OCI-LY7 (cell line): ENCODE measurements around the gene L3HYPDH. TPM values are rescaled to one million over a fixed set of nuclear protein-coding genes. Genes with fewer than 3 reads are reported as not detected.
A peak's percentile ranks its signal among the peaks of the same experiment; 100 is the strongest.

ENCODE experiments used
- BruUV-seq: library from RNA; stranded (reverse); fragments of 400-500 nt; replicated peaks from 2 replicates; lab custom pipeline; 2021; lab: Mats Ljungman, UMichigan
- CTCF ChIA-PET: fragments of 300-600 bp; sonication (Branson Sonifier 250); formaldehyde crosslinking; loops from one replicate; lab custom pipeline; 2022; ENCODE audit warnings: antibody characterized with exemption; ENCODE audit not compliant: unreplicated experiment; lab: Charles Lee
- POLR2A ChIA-PET: fragments of 300-600 bp; sonication (Branson Sonifier 250); formaldehyde crosslinking; loops from one replicate; lab custom pipeline; 2022; ENCODE audit warnings: antibody characterized with exemption; lab: Charles Lee
- DNase-seq: peaks from one replicate; pipeline ENCODE4 v3.0.0-alpha.2; 2015; ENCODE audit warnings: low spot score
- H2AFZ ChIP-seq: fragments of 200-600 bp; sonication (generic), shearing (Covaris generic); 2 replicates; pipeline ENCODE4 v1.6.1; 2014; ENCODE audit warnings: mild to moderate bottlenecking, antibody characterized with exemption, low read length, moderate library complexity
- H3K27ac ChIP-seq: fragments of 200-600 bp; sonication (generic); 2 replicates; pipeline ENCODE4 v1.5.1; 2014; ENCODE audit warnings: mixed run types, low read depth, mild to moderate bottlenecking, moderate library complexity, low read length, inconsistent platforms; ENCODE audit not compliant: poor library complexity, severe bottlenecking
- H3K36me3 ChIP-seq: fragments of 200-600 bp; sonication (generic); 2 replicates; pipeline ENCODE4 v1.6.1; 2014; ENCODE audit warnings: mild to moderate bottlenecking, antibody characterized with exemption, low read length, moderate library complexity, mixed read lengths; ENCODE audit not compliant: insufficient read depth
- H3K4me1 ChIP-seq: fragments of 200-600 bp; sonication (generic); 2 replicates; pipeline ENCODE4 v1.5.1; 2014; ENCODE audit warnings: mild to moderate bottlenecking, low read length; ENCODE audit not compliant: insufficient read depth, poor library complexity, severe bottlenecking
- H3K4me2 ChIP-seq: fragments of 200-600 bp; sonication (generic); 2 replicates; pipeline ENCODE4 v1.6.1; 2014; ENCODE audit warnings: mild to moderate bottlenecking, low read length
- H3K4me3 ChIP-seq: fragments of 200-600 bp; sonication (generic); 2 replicates; pipeline ENCODE4 v1.5.1; 2014; ENCODE audit warnings: mild to moderate bottlenecking, low read depth, low read length; ENCODE audit not compliant: poor library complexity, severe bottlenecking
- H3K79me2 ChIP-seq: fragments of 200-600 bp; sonication (generic); 2 replicates; pipeline ENCODE4 v1.6.1; 2016; ENCODE audit warnings: low read depth, mild to moderate bottlenecking, low read length, moderate library complexity, mixed read lengths; ENCODE audit not compliant: insufficient read depth
- H3K9me2 ChIP-seq: fragments of 200-600 bp; sonication (generic); 2 replicates; pipeline ENCODE4 v1.6.1; 2016; ENCODE audit warnings: mild to moderate bottlenecking, low read length, mixed read lengths; ENCODE audit not compliant: insufficient read depth
- H3K9me3 ChIP-seq: fragments of 200-600 bp; sonication (generic); 2 replicates; pipeline ENCODE4 v1.6.1; 2014; ENCODE audit warnings: mild to moderate bottlenecking, mixed run types, low read length, mixed read lengths
- H4K20me1 ChIP-seq: fragments of 200-600 bp; sonication (generic); 2 replicates; pipeline ENCODE4 v1.6.1; 2014; ENCODE audit warnings: mild to moderate bottlenecking, antibody characterized with exemption, low read length, moderate library complexity, mixed read lengths; ENCODE audit not compliant: insufficient read depth
- CTCF ChIP-seq: fragments of 200-600 bp; sonication (generic); conservative IDR thresholded peaks from 2 replicates; pipeline ENCODE4 v1.5.1; 2014; ENCODE audit warnings: mild to moderate bottlenecking, antibody characterized with exemption, low read length, moderate library complexity, mixed read lengths
- EZH2phosphoT487 ChIP-seq: fragments of 200-600 bp; sonication (generic); IDR thresholded peaks from 2 replicates; pipeline ENCODE4 v1.6.1; 2018; ENCODE audit warnings: low read depth, borderline replicate concordance, mild to moderate bottlenecking, mixed run types, antibody characterized with exemption, low read length, moderate library complexity, mixed read lengths
- intact Hi-C: fragments of 100-400 bp; cut with micrococcal nuclease; formaldehyde crosslinking; loops from one replicate; pipeline ENCODE4 v1.10.0; 2022; ENCODE audit not compliant: unreplicated experiment
- total RNA-seq, 2 experiments: library from RNA; depleted of rRNA in 1 of 2; stranded (reverse); fragments of >200 nt in 1 of 2; shearing (Covaris generic) in 1 of 2; gene quantifications; 2 replicates each; pipeline ENCODE4 v1.2.3, GENCODE V29; 2014 to 2022

L3HYPDH gene
- total RNA-seq, 2 experiments from 2014 or later: 36.6 to 43.2 TPM

- TF ChIP-seq CTCF: no peak
- TF ChIP-seq EZH2phosphoT487: no peak
- DNase-seq: no peak
- H3K9me3 ChIP-seq: no peaks in the 10 kb centered on the region
- H3K79me2 ChIP-seq: peaks cover 10% of the 10 kb centered on the region; the same call in 1 of the 2 replicates
- no TSS peak for BruUV-seq
- H2AFZ ChIP-seq: no peak overlapping the region
- H3K4me1 ChIP-seq: peaks cover 8% of the 10 kb centered on the region
- POLR2A ChIA-PET: no interaction called here
- no peak overlapping the region for H3K4me3 ChIP-seq
- CTCF ChIA-PET: no interaction called here
- no peak overlapping the region for H3K4me2 ChIP-seq
- no peak overlapping the region for H3K27ac ChIP-seq
- intact Hi-C loops: no loop called here
- H4K20me1 ChIP-seq: no peaks in the 10 kb centered on the region
- H3K36me3 ChIP-seq: peaks cover 68% of the 10 kb centered on the region
- no peaks in the 10 kb centered on the region for H3K9me2 ChIP-seq
Observed at GRCh38 chr14:59490756-59491155, 6.5 kb upstream of the L3HYPDH start.

- Histone ChIP-seq H2AFZ (peak overlapping the region; percentile 97), H3K4me2 (peak overlapping the region; percentile 77), H3K36me3 (peaks cover 24% of the 10 kb centered on the region), H3K27ac (peak overlapping the region; percentile 58), H3K9me2 (no peaks in the 10 kb centered on the region), H3K9me3 (no peaks in the 10 kb centered on the region), H3K4me1 (peaks cover 38% of the 10 kb centered on the region), H4K20me1 (peaks cover 10% of the 10 kb centered on the region), H3K4me3 (peak overlapping the region; percentile 87), H3K79me2 (peaks cover 36% of the 10 kb centered on the region; the same call in 1 of the 2 replicates)
- DNase-seq: no peak
- POLR2A ChIA-PET: interaction anchor here (0.6 to 2.0 kb wide), 10 partner anchors 10 to 370 kb away, joined by 3 to 7 read pairs (median 4); no protein-coding TSS in a partner anchor
- CTCF ChIA-PET: interaction anchor here (0.7 kb wide), 1 partner anchor 23 kb away, joined by 4 read pairs; no protein-coding TSS in a partner anchor
- BruUV-seq: TSS peak; percentile 78
- intact Hi-C loops: loop anchor here (1.0 to 10.0 kb wide), 4 partner anchors 127 to 860 kb away; partner anchors contain the start of gene DAAM1
- TF ChIP-seq CTCF (no peak), EZH2phosphoT487 (no peak)
Observed at GRCh38 chr14:59484639-59485175, 499 bp upstream of the L3HYPDH start.

- peak overlapping the region; percentile 100 for H3K4me2 ChIP-seq
- peaks cover 38% of the 10 kb centered on the region for H3K4me1 ChIP-seq
Observed at GRCh38 chr14:59483363-59483762, 845 bp downstream of the L3HYPDH start.

More at GRCh38 chr14:59483363-59483762, 845 bp downstream of the L3HYPDH start:
- Histone ChIP-seq H3K79me2 (peaks cover 36% of the 10 kb centered on the region; the same call in 1 of the 2 replicates), H3K9me3 (no peaks in the 10 kb centered on the region), H3K36me3 (peaks cover 15% of the 10 kb centered on the region), H3K4me3 (peak overlapping the region; percentile 87), H2AFZ (peak overlapping the region; percentile 97; the same call in 1 of the 2 replicates), H3K27ac (no peak overlapping the region), H4K20me1 (peaks cover 10% of the 10 kb centered on the region), H3K9me2 (no peaks in the 10 kb centered on the region)
- ChIA-PET POLR2A (interaction anchor here (0.5 to 2.0 kb wide), 5 partner anchors 9 to 1945 kb away, joined by 3 to 7 read pairs (median 4); no protein-coding TSS in a partner anchor), CTCF (no interaction called here)
- no peak for DNase-seq
- BruUV-seq: no TSS peak
- intact Hi-C loops: loop anchor here (5.0 to 10.0 kb wide), 3 partner anchors 126 to 861 kb away; no protein-coding TSS in a partner anchor
- TF ChIP-seq CTCF: no peak
- TF ChIP-seq EZH2phosphoT487: no peak
